SH-SY5Y (cell line): Measurements from ENCODE around the gene PAX3.

Experiments
- GATA2 ChIP-seq: IDR thresholded peaks from 2 replicates; pipeline ENCODE4 v1.6.1; 2011; ENCODE audit warnings: mild to moderate bottlenecking, low read depth, low read length
- GATA3 ChIP-seq: IDR thresholded peaks from 2 replicates; pipeline ENCODE4 v1.6.1; 2011; ENCODE audit warnings: low read depth, mild to moderate bottlenecking, low read length, moderate library complexity

GRCh38 chr2:222238072-222238471 is 60.7 kb downstream of the PAX3 start:
- TF ChIP-seq GATA3: no peak
- TF ChIP-seq GATA2: no peak
